HepG2 (cell line): ENCODE measurements around the gene IFNA17. TPM values are rescaled to one million over a fixed set of nuclear protein-coding genes. Genes with fewer than 3 reads are reported as not detected.

Experiments
- ATAC-seq: fragments of 200-7000 bp; cut with Tn5 transposase; 3 replicates; pipeline ENCODE4 v1.9.1; 2020; ENCODE audit warnings: mild to moderate bottlenecking, moderate library complexity
- BruUV-seq: library from RNA; stranded (reverse); fragments of 400-500 nt; replicated peaks from 2 replicates; lab custom pipeline; 2021; lab: Mats Ljungman, UMichigan
- CTCF ChIA-PET: fragments of 300-600 bp; formaldehyde crosslinking; extraction: SDS; loops from one replicate; lab custom pipeline; 2021; ENCODE audit warnings: low total read pairs, inconsistent platforms, low intra/inter-chr PET ratio; lab: Yijun Ruan, JAX
- POLR2A ChIA-PET: fragments of 350-600 bp; sonication (Branson Sonifier 250); formaldehyde crosslinking; loops from one replicate; lab custom pipeline; 2020; ENCODE audit warnings: antibody characterized with exemption, inconsistent platforms; lab: Yijun Ruan, JAX
- DNase-seq: peaks from one replicate; pipeline ENCODE4 v3.0.0-alpha.2; 2015; ENCODE audit warnings: low spot score
- FAIRE-seq: peaks from 3 replicates; lab custom pipeline; 2011; peaks lifted over from hg19 to GRCh38; lab: Jason Lieb, UNC
- H2AFZ ChIP-seq: one replicate; pipeline ENCODE4 v1.6.1; 2011; ENCODE audit warnings: low read length, inconsistent platforms
- H3K27ac ChIP-seq: fragments of 300-600 bp; 3 replicates; pipeline ENCODE4 v1.8.0; 2011; ENCODE audit warnings: mixed run types, mild to moderate bottlenecking, mixed read lengths, low read length, inconsistent platforms; ENCODE audit not compliant: insufficient read depth; ENCODE audit errors: extremely low read length
- H3K27me3 ChIP-seq, 2 experiments: fragments of 200-600 bp in 1 of 2; 2 replicates in 1 of 2; 3 replicates in 1 of 2; pipeline versions ENCODE4 v1.6.0 to v1.8.0; 2011; ENCODE audit warnings: low read length in 2 of 2, mild to moderate bottlenecking in 2 of 2, moderate library complexity in 2 of 2, inconsistent platforms in 1 of 2; ENCODE audit not compliant: insufficient read depth in 2 of 2, control insufficient read depth in 1 of 2
- H3K36me3 ChIP-seq, 2 experiments: fragments of 200-600 bp in 1 of 2; replicated peaks in 1 of 2; 2 replicates in 1 of 2; 3 replicates in 1 of 2; pipeline versions ENCODE4 v1.5.1 to v1.8.0; 2011; ENCODE audit warnings: low read length in 2 of 2, inconsistent platforms in 1 of 2; ENCODE audit not compliant: insufficient read depth in 2 of 2, control insufficient read depth in 1 of 2
- H3K4me1 ChIP-seq: 2 replicates; pipeline ENCODE4 v1.5.1; 2012; ENCODE audit warnings: low read length, inconsistent platforms; ENCODE audit not compliant: insufficient read depth
- H3K4me2 ChIP-seq: 2 replicates; pipeline ENCODE4 v1.6.0; 2011; ENCODE audit warnings: low read depth, low read length, inconsistent platforms
- H3K4me3 ChIP-seq, 3 experiments: fragments of 200-600 bp in 1 of 3; sonication (generic), shearing (Covaris generic) in 1 of 3; replicated peaks in 1 of 3; 2 replicates each; pipeline ENCODE4 v1.5.1; 2011 to 2016; ENCODE audit warnings: low read length in 3 of 3, inconsistent platforms in 2 of 3, low read depth in 2 of 3, mild to moderate bottlenecking in 2 of 3, control low read depth in 1 of 3, mixed read lengths in 1 of 3; ENCODE audit not compliant: insufficient read depth in 1 of 3
- H3K79me2 ChIP-seq: one replicate; pipeline ENCODE4 v1.6.1; 2011; ENCODE audit warnings: low read length, inconsistent platforms; ENCODE audit not compliant: insufficient read depth
- H3K9ac ChIP-seq: 2 replicates; pipeline ENCODE4 v1.6.0; 2011; ENCODE audit warnings: mild to moderate bottlenecking, low read depth, low read length, inconsistent platforms; ENCODE audit not compliant: insufficient read depth
- H3K9me3 ChIP-seq: 2 replicates; pipeline ENCODE4 v1.5.1; 2012; ENCODE audit warnings: mild to moderate bottlenecking, low read length
- H4K20me1 ChIP-seq: 2 replicates; pipeline ENCODE4 v1.6.0; 2011; ENCODE audit warnings: inconsistent platforms, mild to moderate bottlenecking, low read length, moderate library complexity; ENCODE audit not compliant: insufficient read depth
- CREM ChIP-seq, 2 experiments: sonication (generic) in 1 of 2; formaldehyde crosslinking in 1 of 2; IDR thresholded peaks; 2 replicates each; pipeline versions ENCODE4 v1.4.0 to v1.6.1; 2016 to 2020; ENCODE audit warnings: antibody characterized with exemption in 1 of 2, mild to moderate bottlenecking in 1 of 2, missing genetic modification reagents in 1 of 2
- HOXA5 ChIP-seq: sonication (generic); formaldehyde crosslinking; IDR thresholded peaks from 2 replicates; pipeline ENCODE4 v1.4.0; 2020; ENCODE audit warnings: missing genetic modification reagents
- KDM3A ChIP-seq: IDR thresholded peaks from 2 replicates; pipeline ENCODE4 v1.6.1; 2018; ENCODE audit warnings: low read depth, missing compliant biosample characterization
- KLF6 ChIP-seq: IDR thresholded peaks from 2 replicates; pipeline ENCODE4 v1.8.0; 2016; ENCODE audit warnings: missing biosample characterization, missing genetic modification reagents
- KMT2A ChIP-seq: sonication (generic); formaldehyde crosslinking; IDR thresholded peaks from 2 replicates; pipeline ENCODE4 v1.4.0; 2020; ENCODE audit warnings: missing genetic modification reagents
- MBD4 ChIP-seq: IDR thresholded peaks from 2 replicates; pipeline ENCODE4 v1.6.1; 2012; ENCODE audit warnings: low read length, inconsistent platforms, borderline replicate concordance
- NR0B2 ChIP-seq: sonication (generic); formaldehyde crosslinking; IDR thresholded peaks from 2 replicates; pipeline ENCODE4 v1.4.0; 2020; ENCODE audit warnings: mild to moderate bottlenecking, missing genetic modification reagents
- PRDM4 ChIP-seq: sonication (generic); formaldehyde crosslinking; IDR thresholded peaks from 2 replicates; pipeline ENCODE4 v1.9.0; 2021; ENCODE audit warnings: missing genetic modification reagents, borderline replicate concordance
- REL ChIP-seq: sonication (generic); formaldehyde crosslinking; conservative IDR thresholded peaks from 2 replicates; pipeline ENCODE4 v1.8.0; 2022; ENCODE audit warnings: mild to moderate bottlenecking, missing genetic modification reagents, moderate library complexity
- SOX5 ChIP-seq: IDR thresholded peaks from 2 replicates; pipeline ENCODE4 v1.6.1; 2016; ENCODE audit warnings: borderline replicate concordance
- ZBTB42 ChIP-seq: sonication (generic); formaldehyde crosslinking; IDR thresholded peaks from 2 replicates; pipeline ENCODE4 v1.5.0; 2020; ENCODE audit warnings: mild to moderate bottlenecking, missing genetic modification reagents
- ZNF12 ChIP-seq: sonication (generic); formaldehyde crosslinking; IDR thresholded peaks from 2 replicates; pipeline ENCODE4 v1.5.0; 2020; ENCODE audit warnings: missing genetic modification reagents
- ZNF234 ChIP-seq: sonication (generic); formaldehyde crosslinking; conservative IDR thresholded peaks from 2 replicates; pipeline ENCODE4 v1.5.1; 2020; ENCODE audit warnings: mild to moderate bottlenecking, missing genetic modification reagents
- ZNF747 ChIP-seq: sonication (generic); formaldehyde crosslinking; IDR thresholded peaks from 2 replicates; pipeline ENCODE4 v1.8.1; 2023; ENCODE audit warnings: missing genetic modification reagents, mild to moderate bottlenecking, borderline replicate concordance
- ZNF777 ChIP-seq: sonication (generic); formaldehyde crosslinking; IDR thresholded peaks from 2 replicates; pipeline ENCODE4 v1.4.0; 2020; ENCODE audit warnings: missing genetic modification reagents
- in situ Hi-C: cut with HindIII; loops from 2 replicates; pipeline ENCODE4 v1.10.0; 2017; ENCODE audit warnings: low pct_unique_long_range_greater_than_20kb; ENCODE audit not compliant: extremely low pct_ligation_motif_present
- intact Hi-C: fragments of 100-400 bp; cut with micrococcal nuclease; formaldehyde crosslinking; loops from one replicate; pipeline ENCODE4 v1.10.0; 2022; ENCODE audit not compliant: unreplicated experiment
- polyA plus RNA-seq, 8 experiments: library from polyadenylated mRNA; depleted of rRNA in 3 of 8; stranded (reverse) in 7 of 8; unstranded in 1 of 8; fragments of >200 nt; fragmentation: Illumina TruSeq in 4 of 8; extraction: Trizol in 4 of 8; gene quantifications; 2 replicates each; pipeline versions ENCODE4 v1.2.1 to v1.2.3, GENCODE V29; 2011 to 2016; ENCODE audit warnings: low read depth in 4 of 8, missing spikeins in 1 of 8, mixed read lengths in 1 of 8; ENCODE audit not compliant: insufficient read depth in 1 of 8
- total RNA-seq, 5 experiments: library from RNA; depleted of rRNA; stranded (reverse); fragments of >200 nt; fragmentation: Illumina TruSeq; extraction: Trizol; gene quantifications; 2 replicates each; pipeline ENCODE4 v1.2.3, GENCODE V29; 2016; ENCODE audit warnings: low read depth in 1 of 5
- TF ChIP-seq, protein P1 (sequence below): sonication (generic); formaldehyde crosslinking; IDR thresholded peaks from 2 replicates; pipeline ENCODE4 v1.5.0; 2020; ENCODE audit warnings: mild to moderate bottlenecking, missing genetic modification reagents, borderline replicate concordance

The IFNA17 gene
- total and polyA plus RNA-seq, 2 of the 13 experiments (the other 11 are each of a cell fraction or from before 2014, with no cell fraction given) = not detected

DNA sequence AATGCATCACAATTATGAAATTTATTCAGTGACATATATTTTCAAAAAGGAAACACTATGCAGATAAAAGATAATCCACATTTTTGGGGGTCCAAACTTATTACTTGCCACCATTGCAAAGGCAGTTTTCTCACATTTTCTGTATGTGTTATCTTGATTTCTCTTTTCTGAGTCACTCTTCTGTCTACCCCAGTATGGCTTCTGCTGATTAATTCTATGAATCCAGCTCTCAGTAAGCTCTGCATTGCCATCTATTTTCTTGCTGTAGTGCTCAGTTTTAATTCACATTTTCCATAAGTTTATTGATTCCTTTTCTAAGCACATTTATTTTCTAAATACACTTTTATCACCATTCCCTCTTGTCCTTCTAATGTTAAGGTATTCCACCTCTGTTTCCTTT lies 22.8 kb downstream of the IFNA17 start:
- in situ Hi-C loops (no loop called here), intact Hi-C loops (no loop called here)
- H3K4me3 ChIP-seq = no peak overlapping the region
- no peak for ATAC-seq
- no peak for DNase-seq
- no peaks in the 10 kb centered on the region for H3K36me3 ChIP-seq
- no TSS peak for BruUV-seq
- ChIA-PET CTCF (no interaction called here), POLR2A (no interaction called here)
- no peak overlapping the region for H3K4me2 ChIP-seq
- H3K4me1 ChIP-seq = no peaks in the 10 kb centered on the region
- no peaks in the 10 kb centered on the region for H3K9me3 ChIP-seq
- H2AFZ ChIP-seq = no peak overlapping the region
- H3K27me3 ChIP-seq = no peaks in the 10 kb centered on the region
- H3K79me2 ChIP-seq = no peaks in the 10 kb centered on the region
- H3K27ac ChIP-seq = no peak overlapping the region
- no peak for FAIRE-seq
- H3K9ac ChIP-seq = no peak overlapping the region
- H4K20me1 ChIP-seq = no peaks in the 10 kb centered on the region
- no peak for TF ChIP-seq PRDM4
- TF ChIP-seq HOXA5 (CRISPR knock-in tag) = no peak
- no peak for TF ChIP-seq CREM (IDR thresholded peaks at IDR 0.05)
- no peak for TF ChIP-seq CREM (CRISPR knock-in tag; IDR thresholded peaks at IDR 0.05)
- no peak for TF ChIP-seq ZNF234 (CRISPR knock-in tag)
- no peak for TF ChIP-seq ZNF12
- TF ChIP-seq KMT2A = no peak
- TF ChIP-seq MBD4 = no peak
- TF ChIP-seq NR0B2 (CRISPR knock-in tag) = no peak
- TF ChIP-seq KDM3A = no peak
- TF ChIP-seq SOX5 (CRISPR knock-in tag) = no peak
- no peak for TF ChIP-seq ZNF777
- no peak for TF ChIP-seq REL (CRISPR knock-in tag)
- TF ChIP-seq ZNF747 (CRISPR knock-in tag) = no peak
- TF ChIP-seq ZBTB42 (CRISPR knock-in tag) = no peak
- no peak for TF ChIP-seq KLF6 (CRISPR knock-in tag)
- TF ChIP-seq, protein P1, sequence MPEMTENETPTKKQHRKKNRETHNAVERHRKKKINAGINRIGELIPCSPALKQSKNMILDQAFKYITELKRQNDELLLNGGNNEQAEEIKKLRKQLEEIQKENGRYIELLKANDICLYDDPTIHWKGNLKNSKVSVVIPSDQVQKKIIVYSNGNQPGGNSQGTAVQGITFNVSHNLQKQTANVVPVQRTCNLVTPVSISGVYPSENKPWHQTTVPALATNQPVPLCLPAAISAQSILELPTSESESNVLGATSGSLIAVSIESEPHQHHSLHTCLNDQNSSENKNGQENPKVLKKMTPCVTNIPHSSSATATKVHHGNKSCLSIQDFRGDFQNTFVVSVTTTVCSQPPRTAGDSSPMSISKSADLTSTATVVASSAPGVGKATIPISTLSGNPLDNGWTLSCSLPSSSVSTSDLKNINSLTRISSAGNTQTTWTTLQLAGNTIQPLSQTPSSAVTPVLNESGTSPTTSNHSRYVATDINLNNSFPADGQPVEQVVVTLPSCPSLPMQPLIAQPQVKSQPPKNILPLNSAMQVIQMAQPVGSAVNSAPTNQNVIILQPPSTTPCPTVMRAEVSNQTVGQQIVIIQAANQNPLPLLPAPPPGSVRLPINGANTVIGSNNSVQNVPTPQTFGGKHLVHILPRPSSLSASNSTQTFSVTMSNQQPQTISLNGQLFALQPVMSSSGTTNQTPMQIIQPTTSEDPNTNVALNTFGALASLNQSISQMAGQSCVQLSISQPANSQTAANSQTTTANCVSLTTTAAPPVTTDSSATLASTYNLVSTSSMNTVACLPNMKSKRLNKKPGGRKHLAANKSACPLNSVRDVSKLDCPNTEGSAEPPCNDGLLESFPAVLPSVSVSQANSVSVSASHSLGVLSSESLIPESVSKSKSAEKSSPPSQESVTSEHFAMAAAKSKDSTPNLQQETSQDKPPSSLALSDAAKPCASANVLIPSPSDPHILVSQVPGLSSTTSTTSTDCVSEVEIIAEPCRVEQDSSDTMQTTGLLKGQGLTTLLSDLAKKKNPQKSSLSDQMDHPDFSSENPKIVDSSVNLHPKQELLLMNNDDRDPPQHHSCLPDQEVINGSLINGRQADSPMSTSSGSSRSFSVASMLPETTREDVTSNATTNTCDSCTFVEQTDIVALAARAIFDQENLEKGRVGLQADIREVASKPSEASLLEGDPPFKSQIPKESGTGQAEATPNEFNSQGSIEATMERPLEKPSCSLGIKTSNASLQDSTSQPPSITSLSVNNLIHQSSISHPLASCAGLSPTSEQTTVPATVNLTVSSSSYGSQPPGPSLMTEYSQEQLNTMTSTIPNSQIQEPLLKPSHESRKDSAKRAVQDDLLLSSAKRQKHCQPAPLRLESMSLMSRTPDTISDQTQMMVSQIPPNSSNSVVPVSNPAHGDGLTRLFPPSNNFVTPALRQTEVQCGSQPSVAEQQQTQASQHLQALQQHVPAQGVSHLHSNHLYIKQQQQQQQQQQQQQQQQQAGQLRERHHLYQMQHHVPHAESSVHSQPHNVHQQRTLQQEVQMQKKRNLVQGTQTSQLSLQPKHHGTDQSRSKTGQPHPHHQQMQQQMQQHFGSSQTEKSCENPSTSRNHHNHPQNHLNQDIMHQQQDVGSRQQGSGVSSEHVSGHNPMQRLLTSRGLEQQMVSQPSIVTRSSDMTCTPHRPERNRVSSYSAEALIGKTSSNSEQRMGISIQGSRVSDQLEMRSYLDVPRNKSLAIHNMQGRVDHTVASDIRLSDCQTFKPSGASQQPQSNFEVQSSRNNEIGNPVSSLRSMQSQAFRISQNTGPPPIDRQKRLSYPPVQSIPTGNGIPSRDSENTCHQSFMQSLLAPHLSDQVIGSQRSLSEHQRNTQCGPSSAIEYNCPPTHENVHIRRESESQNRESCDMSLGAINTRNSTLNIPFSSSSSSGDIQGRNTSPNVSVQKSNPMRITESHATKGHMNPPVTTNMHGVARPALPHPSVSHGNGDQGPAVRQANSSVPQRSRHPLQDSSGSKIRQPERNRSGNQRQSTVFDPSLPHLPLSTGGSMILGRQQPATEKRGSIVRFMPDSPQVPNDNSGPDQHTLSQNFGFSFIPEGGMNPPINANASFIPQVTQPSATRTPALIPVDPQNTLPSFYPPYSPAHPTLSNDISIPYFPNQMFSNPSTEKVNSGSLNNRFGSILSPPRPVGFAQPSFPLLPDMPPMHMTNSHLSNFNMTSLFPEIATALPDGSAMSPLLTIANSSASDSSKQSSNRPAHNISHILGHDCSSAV (CRISPR knock-in tag) = no peak
